ENCODE data around the gene MTMR2. TPM values are rescaled to one million over a fixed set of nuclear protein-coding genes. Genes with fewer than 3 reads are reported as not detected.

The MTMR2 gene
- polyA plus RNA-seq, 2 of the 4 experiments (the other 2 are of a cell fraction) = 22.2 to 28.7 TPM

- Histone ChIP-seq H3K9me3 (no peaks in the 10 kb centered on the region), H3K27ac (no peak overlapping the region), H3K4me1 (peaks cover 13% of the 10 kb centered on the region; the same call in 2 of the 3 replicates), H3K4me3 (no peak overlapping the region), H3K4me2 (no peak overlapping the region)
- ChIA-PET CTCF (no interaction called here), POLR2A (no interaction called here)
- FAIRE-seq (no peak), ATAC-seq (no peak), DNase-seq (ENCODE audit: low read depth in 1 of 2, low spot score in 1 of 2) (no peak)
- TF ChIP-seq SMC3 (IDR thresholded peaks at IDR 0.05) (no peak), PHF8 (IDR thresholded peaks at IDR 0.05; ENCODE audit: borderline replicate concordance, low read depth) (no peak), ZC3H11A (IDR thresholded peaks at IDR 0.05) (no peak), RNF2 (IDR thresholded peaks at IDR 0.05; ENCODE audit: borderline replicate concordance, low read depth) (no peak), CTCF (IDR thresholded peaks at IDR 0.05) (no peak), KDM5A (IDR thresholded peaks at IDR 0.05) (no peak), BCL3 (IDR thresholded peaks at IDR 0.05) (no peak), FOSB (CRISPR knock-in tag; IDR thresholded peaks at IDR 0.05) (no peak)
These were observed 15.1 kb downstream of the MTMR2 start for GRCh38 chr11:95908826-95909225.

GRCh38 chr11:95907476-95907875, 16.4 kb downstream of the MTMR2 start:
- Histone ChIP-seq H3K9me3 (no peaks in the 10 kb centered on the region), H3K4me2 (no peak overlapping the region), H3K27ac (no peak overlapping the region), H3K4me3 (no peak overlapping the region), H3K4me1 (no peaks in the 10 kb centered on the region; the same call in 2 of the 3 replicates)
- no peak for FAIRE-seq
- no peak for ATAC-seq
- WGBS (ENCODE audit: missing lambda C conversion rate) = 78% methylated on average over 5 of the region's 5 CpGs
- CTCF ChIA-PET = no interaction called here
- TF ChIP-seq MYC (IDR thresholded peaks at IDR 0.05; ENCODE audit: borderline replicate concordance, low read length) (no peak), PBX3 (IDR thresholded peaks at IDR 0.05) (no peak), FOSL2 (IDR thresholded peaks at IDR 0.05) (no peak), FOSL2 (CRISPR knock-in tag; IDR thresholded peaks at IDR 0.05) (no peak), RAD21 (conservative IDR thresholded peaks at IDR 0.05 in 1 of 2, IDR thresholded peaks at IDR 0.05 in 1 of 2) (no peak), JUNB (IDR thresholded peaks at IDR 0.05) (no peak), ATOH8 (CRISPR knock-in tag; IDR thresholded peaks at IDR 0.05; ENCODE audit: low read depth) (no peak), HEYL (CRISPR knock-in tag; IDR thresholded peaks at IDR 0.05) (no peak), CBX2 (IDR thresholded peaks at IDR 0.05; ENCODE audit: borderline replicate concordance, low read depth) (no peak)
- no peak for DNase-seq (ENCODE audit: low read depth in 1 of 2, low spot score in 1 of 2)
- POLR2A ChIA-PET = no interaction called here

GRCh38 chr11:95904009-95904650, 19.8 kb downstream of the MTMR2 start:
- Histone ChIP-seq H3K27ac (no peak overlapping the region), H3K4me2 (no peak overlapping the region), H3K4me3 (no peak overlapping the region), H3K9me3 (no peaks in the 10 kb centered on the region), H3K4me1 (no peaks in the 10 kb centered on the region)
- FAIRE-seq (no peak), DNase-seq (ENCODE audit: low read depth in 1 of 2, low spot score in 1 of 2) (no peak), ATAC-seq (no peak)
- ChIA-PET CTCF (no interaction called here), POLR2A (no interaction called here)
- TF ChIP-seq MYC (IDR thresholded peaks at IDR 0.05; ENCODE audit: borderline replicate concordance, low read length) (no peak), RAD21 (conservative IDR thresholded peaks at IDR 0.05 in 1 of 2, IDR thresholded peaks at IDR 0.05 in 1 of 2) (no peak), HDAC2 (IDR thresholded peaks at IDR 0.05) (no peak), HOXA7 (CRISPR knock-in tag; IDR thresholded peaks at IDR 0.05) (no peak), RCOR1 (IDR thresholded peaks at IDR 0.05; ENCODE audit: low read depth, low read length) (no peak), NR3C1 (IDR thresholded peaks at IDR 0.05) (no peak), KDM1A (IDR thresholded peaks at IDR 0.05; ENCODE audit: low read depth) (no peak), CBX8 (IDR thresholded peaks at IDR 0.05) (no peak), ELK1 (IDR thresholded peaks at IDR 0.05; ENCODE audit: low read depth, low read length) (no peak), POLR2AphosphoS2 (conservative IDR thresholded peaks at IDR 0.05; ENCODE audit: low read length) (no peak), JUN (IDR thresholded peaks at IDR 0.05) (no peak), E2F6 (IDR thresholded peaks at IDR 0.05; ENCODE audit: borderline replicate concordance, low read depth) (no peak)
- WGBS (ENCODE audit: missing lambda C conversion rate) = 92% methylated on average over 5 of the region's 5 CpGs
